Measurements from ENCODE around the gene NTNG1. TPM values are rescaled to one million over a fixed set of nuclear protein-coding genes. Genes with fewer than 3 reads are reported as not detected.

The NTNG1 gene
- total RNA-seq, 2 donors from 2014 or later, result 0.26 to 4.9 TPM

GRCh38 chr1:107450899-107451664 is 310.2 kb downstream of the NTNG1 start:
- 61 to 62% methylated on average over 5 of the region's 5 CpGs for WGBS, 2 donors
- ATAC-seq (no peak), DNase-seq (no peak)
- TF ChIP-seq POLR2A (IDR thresholded peaks at IDR 0.05), result no peak
- no peak for TF ChIP-seq CTCF (IDR thresholded peaks at IDR 0.05)
- Histone ChIP-seq H3K27me3 (no peaks in the 10 kb centered on the region), H3K27ac (no peak overlapping the region), H3K4me3 (no peak overlapping the region), H3K9me3 (no peaks in the 10 kb centered on the region), H3K36me3 (replicated peaks in 1 of 2; ENCODE audit: insufficient read depth in 1 of 2, low read depth in 2 of 2) (no peaks in the 10 kb centered on the region), H3K4me1 (no peaks in the 10 kb centered on the region)
- intact Hi-C loops (cut with DNase I), result no loop called here

- 47 to 53% methylated on average over 2 of the region's 2 CpGs for WGBS, 2 donors
- no peaks in the 10 kb centered on the region for H3K9me3 ChIP-seq
- H3K4me3 ChIP-seq, result no peak overlapping the region
- TF ChIP-seq POLR2A (IDR thresholded peaks at IDR 0.05) (no peak), CTCF (IDR thresholded peaks at IDR 0.05) (no peak)
- no peak overlapping the region for H3K27ac ChIP-seq
- no peaks in the 10 kb centered on the region for H3K36me3 ChIP-seq (replicated peaks in 1 of 2; ENCODE audit: insufficient read depth in 1 of 2, low read depth in 2 of 2)
- ATAC-seq (no peak), DNase-seq (no peak)
- no peaks in the 10 kb centered on the region for H3K27me3 ChIP-seq
- no peaks in the 10 kb centered on the region for H3K4me1 ChIP-seq
- intact Hi-C loops (cut with DNase I), result no loop called here
Observed at GRCh38 chr1:107451715-107452114, 310.9 kb downstream of the NTNG1 start.

GRCh38 chr1:107454791-107455190 is 314.0 kb downstream of the NTNG1 start:
- H3K4me3 ChIP-seq, result no peak overlapping the region
- 55 to 64% methylated on average over 4 of the region's 4 CpGs for WGBS, 2 donors
- H3K27me3 ChIP-seq, result no peaks in the 10 kb centered on the region
- TF ChIP-seq POLR2A (IDR thresholded peaks at IDR 0.05) (no peak), CTCF (IDR thresholded peaks at IDR 0.05) (no peak)
- H3K27ac ChIP-seq, result no peak overlapping the region
- no peaks in the 10 kb centered on the region for H3K36me3 ChIP-seq (replicated peaks in 1 of 2; ENCODE audit: insufficient read depth in 1 of 2, low read depth in 2 of 2)
- DNase-seq (no peak), ATAC-seq (no peak)
- intact Hi-C loops (cut with DNase I), result no loop called here
- H3K4me1 ChIP-seq, result no peaks in the 10 kb centered on the region
- no peaks in the 10 kb centered on the region for H3K9me3 ChIP-seq

- ATAC-seq (no peak), DNase-seq (no peak)
Observed at GRCh38 chr1:107457989-107458388, 317.1 kb downstream of the NTNG1 start.

More at GRCh38 chr1:107457989-107458388, 317.1 kb downstream of the NTNG1 start:
- no peaks in the 10 kb centered on the region for H3K36me3 ChIP-seq (replicated peaks in 1 of 2; ENCODE audit: insufficient read depth in 1 of 2, low read depth in 2 of 2)
- no peaks in the 10 kb centered on the region for H3K27me3 ChIP-seq
- H3K4me1 ChIP-seq, result no peaks in the 10 kb centered on the region
- 48 to 50% methylated on average over 3 of the region's 3 CpGs for WGBS, 2 donors
- H3K9me3 ChIP-seq, result no peaks in the 10 kb centered on the region
- no peak overlapping the region for H3K27ac ChIP-seq
- no peak for TF ChIP-seq CTCF (IDR thresholded peaks at IDR 0.05)
- TF ChIP-seq POLR2A (IDR thresholded peaks at IDR 0.05), result no peak
- H3K4me3 ChIP-seq, result no peak overlapping the region
- intact Hi-C loops (cut with DNase I), result no loop called here
